Measurements from ENCODE around the gene ESF1.

The ESF1 gene

GRCh38 chr20:13799974-13800373 is 15.3 kb upstream of the ESF1 start:
- no peak overlapping the region for H3K27ac Mint-ChIP-seq
- no peaks in the 10 kb centered on the region for H3K4me1 Mint-ChIP-seq

GRCh38 chr20:13799040-13799439 is 14.3 kb upstream of the ESF1 start:
- Mint-ChIP-seq H3K9me3 (no peaks in the 10 kb centered on the region), H3K4me3 (no peak overlapping the region), H3K27me3 (no peaks in the 10 kb centered on the region), H3K36me3 (peaks cover 17% of the 10 kb centered on the region), H3K4me1 (no peaks in the 10 kb centered on the region), H3K27ac (no peak overlapping the region)

More at GRCh38 chr20:13799974-13800373, 15.3 kb upstream of the ESF1 start:
- no peaks in the 10 kb centered on the region for H3K9me3 Mint-ChIP-seq
- no peak overlapping the region for H3K4me3 Mint-ChIP-seq
- no peaks in the 10 kb centered on the region for H3K27me3 Mint-ChIP-seq
- H3K36me3 Mint-ChIP-seq, result peaks cover 17% of the 10 kb centered on the region

GRCh38 chr20:13794667-13795066 is 9.9 kb upstream of the ESF1 start:
- peaks cover 21% of the 10 kb centered on the region for H3K36me3 Mint-ChIP-seq
- H3K27me3 Mint-ChIP-seq, result no peaks in the 10 kb centered on the region
- peaks cover 21% of the 10 kb centered on the region for H3K4me1 Mint-ChIP-seq
- H3K27ac Mint-ChIP-seq, result no peak overlapping the region
- no peak overlapping the region for H3K4me3 Mint-ChIP-seq
- no peaks in the 10 kb centered on the region for H3K9me3 Mint-ChIP-seq

- Mint-ChIP-seq H3K36me3 (peaks cover 17% of the 10 kb centered on the region), H3K9me3 (no peaks in the 10 kb centered on the region), H3K27me3 (no peaks in the 10 kb centered on the region), H3K4me1 (peaks cover 26% of the 10 kb centered on the region), H3K27ac (no peak overlapping the region), H3K4me3 (no peak overlapping the region)
Observed at GRCh38 chr20:13793001-13793400, 8.3 kb upstream of the ESF1 start.

- Mint-ChIP-seq H3K4me1 (peaks cover 35% of the 10 kb centered on the region), H3K9me3 (no peaks in the 10 kb centered on the region), H3K36me3 (peaks cover 17% of the 10 kb centered on the region), H3K27me3 (no peaks in the 10 kb centered on the region), H3K4me3 (no peak overlapping the region), H3K27ac (no peak overlapping the region)
Observed at GRCh38 chr20:13791540-13792459, 7.1 kb upstream of the ESF1 start.

GRCh38 chr20:13790708-13791107 is 6.0 kb upstream of the ESF1 start:
- H3K4me1 Mint-ChIP-seq, result peaks cover 46% of the 10 kb centered on the region
- H3K36me3 Mint-ChIP-seq, result peaks cover 12% of the 10 kb centered on the region
- H3K4me3 Mint-ChIP-seq, result no peak overlapping the region
- no peak overlapping the region for H3K27ac Mint-ChIP-seq
- no peaks in the 10 kb centered on the region for H3K9me3 Mint-ChIP-seq
- no peaks in the 10 kb centered on the region for H3K27me3 Mint-ChIP-seq

- H3K36me3 Mint-ChIP-seq, result peaks cover 11% of the 10 kb centered on the region
- peaks cover 65% of the 10 kb centered on the region for H3K4me1 Mint-ChIP-seq
- no peak overlapping the region for H3K27ac Mint-ChIP-seq
- H3K9me3 Mint-ChIP-seq, result no peaks in the 10 kb centered on the region
- H3K27me3 Mint-ChIP-seq, result no peaks in the 10 kb centered on the region
- H3K4me3 Mint-ChIP-seq, result no peak overlapping the region
Observed at GRCh38 chr20:13788167-13788834, 3.6 kb upstream of the ESF1 start.

- peak overlapping the region; percentile 95 for H3K4me3 Mint-ChIP-seq
- peaks cover 78% of the 10 kb centered on the region for H3K4me1 Mint-ChIP-seq
- H3K27ac Mint-ChIP-seq, result peak overlapping the region; percentile 77
- peaks cover 15% of the 10 kb centered on the region for H3K36me3 Mint-ChIP-seq
- H3K9me3 Mint-ChIP-seq, result no peaks in the 10 kb centered on the region
- H3K27me3 Mint-ChIP-seq, result no peaks in the 10 kb centered on the region
Observed at GRCh38 chr20:13786143-13786828, 1.6 kb upstream of the ESF1 start.

GRCh38 chr20:13784271-13784892 is 337 bp downstream of the ESF1 start:
- Mint-ChIP-seq H3K27ac (peak overlapping the region; percentile 97), H3K4me3 (peak overlapping the region; percentile 95), H3K27me3 (no peaks in the 10 kb centered on the region), H3K4me1 (peaks cover 77% of the 10 kb centered on the region), H3K9me3 (no peaks in the 10 kb centered on the region), H3K36me3 (peaks cover 12% of the 10 kb centered on the region)

- no peak overlapping the region for H3K27ac Mint-ChIP-seq
- H3K36me3 Mint-ChIP-seq, result peaks cover 12% of the 10 kb centered on the region
- H3K4me1 Mint-ChIP-seq, result peaks cover 77% of the 10 kb centered on the region
- peak overlapping the region; percentile 95 for H3K4me3 Mint-ChIP-seq
- H3K27me3 Mint-ChIP-seq, result no peaks in the 10 kb centered on the region
- no peaks in the 10 kb centered on the region for H3K9me3 Mint-ChIP-seq
Observed at GRCh38 chr20:13783528-13783927, 1.2 kb downstream of the ESF1 start.

- Mint-ChIP-seq H3K27ac (no peak overlapping the region), H3K4me3 (peak overlapping the region; percentile 42), H3K4me1 (peaks cover 69% of the 10 kb centered on the region), H3K9me3 (no peaks in the 10 kb centered on the region), H3K36me3 (peaks cover 26% of the 10 kb centered on the region), H3K27me3 (no peaks in the 10 kb centered on the region)
Observed at GRCh38 chr20:13778827-13779226, 5.9 kb downstream of the ESF1 start.

- Mint-ChIP-seq H3K4me1 (peaks cover 60% of the 10 kb centered on the region), H3K27me3 (no peaks in the 10 kb centered on the region), H3K4me3 (no peak overlapping the region), H3K9me3 (no peaks in the 10 kb centered on the region), H3K36me3 (peaks cover 24% of the 10 kb centered on the region), H3K27ac (peak overlapping the region; percentile 87)
Observed at GRCh38 chr20:13777171-13777601, 7.5 kb downstream of the ESF1 start.

GRCh38 chr20:13775867-13776266 is 8.9 kb downstream of the ESF1 start:
- no peak overlapping the region for H3K27ac Mint-ChIP-seq
- peaks cover 49% of the 10 kb centered on the region for H3K4me1 Mint-ChIP-seq
- H3K9me3 Mint-ChIP-seq, result no peaks in the 10 kb centered on the region
- H3K4me3 Mint-ChIP-seq, result no peak overlapping the region
- no peaks in the 10 kb centered on the region for H3K27me3 Mint-ChIP-seq
- H3K36me3 Mint-ChIP-seq, result peaks cover 26% of the 10 kb centered on the region

- Mint-ChIP-seq H3K4me1 (peaks cover 29% of the 10 kb centered on the region), H3K27me3 (no peaks in the 10 kb centered on the region), H3K36me3 (peaks cover 28% of the 10 kb centered on the region), H3K4me3 (no peak overlapping the region), H3K27ac (no peak overlapping the region), H3K9me3 (no peaks in the 10 kb centered on the region)
Observed at GRCh38 chr20:13772529-13772928, 12.2 kb downstream of the ESF1 start.

GRCh38 chr20:13771853-13772453 is 12.8 kb downstream of the ESF1 start:
- H3K9me3 Mint-ChIP-seq, result peaks cover 2% of the 10 kb centered on the region
- H3K27ac Mint-ChIP-seq, result no peak overlapping the region
- H3K4me1 Mint-ChIP-seq, result peaks cover 24% of the 10 kb centered on the region
- H3K36me3 Mint-ChIP-seq, result peaks cover 29% of the 10 kb centered on the region
- H3K27me3 Mint-ChIP-seq, result no peaks in the 10 kb centered on the region
- H3K4me3 Mint-ChIP-seq, result no peak overlapping the region
